ENCODE results near the gene VAC14. TPM values are rescaled to one million over a fixed set of nuclear protein-coding genes. Genes with fewer than 3 reads are reported as not detected.

VAC14 gene
- total RNA-seq, 1 donor from 2014 or later = 26.2 TPM

DNA sequence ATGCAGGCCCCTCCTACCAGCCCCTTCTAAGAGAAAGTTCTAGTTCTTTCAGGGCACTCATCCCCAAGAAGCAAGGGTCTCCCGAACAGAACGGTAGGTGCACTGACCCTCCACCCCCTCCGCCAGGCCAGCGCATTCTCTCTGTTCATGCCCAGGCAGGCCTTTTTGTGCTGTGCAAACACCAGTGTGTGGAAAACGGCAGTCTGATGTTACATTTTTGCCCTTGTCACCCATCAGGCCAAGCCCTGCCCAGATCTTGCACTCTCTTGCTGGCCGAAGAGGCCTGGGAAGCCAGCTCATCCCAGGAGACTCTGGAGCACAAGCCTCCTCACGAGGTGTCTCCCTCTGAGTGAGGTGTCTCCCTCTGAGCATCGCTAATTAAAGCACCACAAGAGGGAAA is 99.0 kb downstream of the VAC14 start:
- intact Hi-C loops (cut with DNase I) = no loop called here
- DNase-seq (ENCODE audit: low spot score) = no peak

GRCh38 chr16:70701596-70701995 is 99.4 kb downstream of the VAC14 start:
- no peak for ATAC-seq
- intact Hi-C loops (cut with DNase I) = no loop called here
- no peak for DNase-seq (ENCODE audit: low spot score)

More for the DNA sequence above, 99.0 kb downstream of the VAC14 start:
- ATAC-seq = no peak

DNA sequence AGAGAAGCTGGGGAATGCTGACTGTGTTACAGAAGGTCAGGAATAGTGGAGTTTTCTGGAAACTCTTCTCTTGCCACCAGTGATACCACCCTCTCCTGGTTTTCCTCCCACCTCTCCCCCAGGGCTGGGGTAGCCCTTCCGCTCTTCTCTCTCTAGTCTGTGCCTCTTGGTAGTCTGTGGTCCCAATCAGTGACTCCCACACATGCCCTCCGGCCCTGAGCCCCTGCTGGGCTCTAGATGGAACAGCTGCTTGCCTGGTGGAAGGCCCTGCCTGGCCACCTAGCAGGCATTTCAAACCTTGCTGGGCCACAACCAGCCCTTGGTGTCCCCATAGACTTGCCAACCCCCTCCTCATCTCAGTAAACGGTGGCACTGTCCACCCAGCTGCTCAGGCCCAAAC is 99.9 kb downstream of the VAC14 start:
- no peak for ATAC-seq
- DNase-seq (ENCODE audit: low spot score) = no peak
- intact Hi-C loops (cut with DNase I) = no loop called here

GRCh38 chr16:70700101-70701020 is 100.6 kb downstream of the VAC14 start:
- intact Hi-C loops (cut with DNase I) = no loop called here
- DNase-seq (ENCODE audit: low spot score) (no peak), ATAC-seq (peak; percentile 20)

DNA sequence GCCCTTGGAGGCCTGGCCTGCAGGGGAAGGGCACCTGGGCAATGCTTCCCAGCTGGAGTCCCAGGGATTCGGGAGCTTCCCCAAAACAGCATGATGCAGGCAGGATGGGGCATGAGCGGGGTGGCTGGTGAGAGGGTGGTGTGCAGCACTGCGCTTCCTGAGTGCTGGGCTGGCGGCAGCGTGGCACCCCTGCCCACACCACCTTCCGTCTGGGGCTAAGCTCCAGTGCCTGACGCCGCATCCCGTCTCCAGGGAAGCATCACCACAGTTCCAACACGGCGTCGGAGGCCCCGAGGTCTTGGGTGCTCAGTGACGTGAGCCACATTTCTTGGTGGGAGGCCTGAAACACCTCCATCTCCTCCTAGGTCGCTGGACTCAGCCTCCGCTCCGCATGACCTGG is 101.3 kb downstream of the VAC14 start:
- ATAC-seq (no peak), DNase-seq (ENCODE audit: low spot score) (no peak)
- intact Hi-C loops (cut with DNase I) = no loop called here

- intact Hi-C loops (cut with DNase I) = no loop called here
- no peak for DNase-seq (ENCODE audit: low spot score)
- ATAC-seq = no peak
Measured at GRCh38 chr16:70698901-70699300, 102.1 kb downstream of the VAC14 start.

DNA sequence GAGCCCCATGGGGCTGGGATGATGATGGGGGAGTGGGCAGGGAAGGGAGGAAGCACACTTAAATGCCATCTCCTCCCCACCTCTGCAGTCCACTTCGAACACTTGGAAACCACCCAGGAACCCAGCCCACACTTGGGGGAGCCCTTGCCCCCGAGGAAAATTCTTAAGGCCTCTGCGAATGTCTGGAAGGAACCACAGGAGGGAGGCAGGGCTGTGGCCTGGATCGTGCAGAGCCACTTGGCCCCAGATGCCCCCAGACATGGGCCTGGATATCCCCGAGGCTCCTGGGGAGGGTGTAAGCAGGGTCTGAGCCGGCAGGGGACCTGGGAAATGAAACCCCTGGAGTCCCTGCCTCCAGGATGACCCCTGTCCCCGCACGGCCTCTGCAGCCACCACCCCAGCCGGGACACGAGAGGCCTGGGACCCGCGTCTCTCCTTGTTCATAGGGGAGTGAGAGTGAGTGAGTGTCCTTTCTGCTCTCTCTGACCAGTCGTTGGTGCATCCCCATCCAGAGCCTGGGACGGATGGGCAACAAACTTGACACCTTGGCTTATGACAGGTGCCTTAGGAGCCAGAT is 103.3 kb downstream of the VAC14 start:
- intact Hi-C loops (cut with DNase I) = no loop called here
- ATAC-seq = no peak
- DNase-seq (ENCODE audit: low spot score) = no peak

DNA sequence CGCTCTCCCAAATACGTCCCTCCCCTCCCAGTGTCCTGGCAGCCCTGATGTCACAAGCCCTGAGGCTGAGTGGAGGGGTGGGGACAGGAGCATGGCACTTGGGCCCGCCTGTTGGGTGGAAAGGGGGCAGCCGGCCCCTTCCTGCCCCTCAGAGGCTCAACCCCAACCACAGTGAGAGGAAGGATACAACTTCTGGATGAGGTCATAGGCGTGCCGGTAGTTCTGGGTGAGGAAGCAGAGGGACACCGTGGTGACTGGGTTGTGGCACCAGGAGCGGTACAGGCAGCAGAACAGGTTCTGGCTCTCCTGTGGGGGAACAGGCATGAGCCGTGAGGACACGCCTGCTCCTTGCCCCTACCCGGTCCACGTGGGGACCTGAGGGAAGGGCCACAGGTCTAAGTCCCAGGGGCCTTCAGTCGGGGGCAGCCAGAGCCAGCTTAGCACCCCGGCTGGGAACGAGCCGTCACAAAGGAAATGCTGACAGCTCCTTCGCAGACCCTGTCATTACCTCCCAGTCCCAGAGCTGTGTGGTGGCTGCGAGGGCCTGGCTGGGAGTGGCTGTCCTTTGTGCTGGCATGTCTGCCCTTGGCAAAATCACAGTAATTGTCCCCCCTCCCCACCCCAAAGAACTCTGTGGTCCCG is 103.9 kb downstream of the VAC14 start:
- DNase-seq (ENCODE audit: low spot score) (no peak), ATAC-seq (no peak)
- intact Hi-C loops (cut with DNase I) = no loop called here

GRCh38 chr16:70696355-70696754 is 104.6 kb downstream of the VAC14 start:
- ATAC-seq = no peak
- intact Hi-C loops (cut with DNase I) = no loop called here

GRCh38 chr16:70695331-70696070 is 105.5 kb downstream of the VAC14 start:
- intact Hi-C loops (cut with DNase I) = no loop called here
- ATAC-seq (no peak), DNase-seq (ENCODE audit: low spot score) (no peak)

More at GRCh38 chr16:70696355-70696754, 104.6 kb downstream of the VAC14 start:
- DNase-seq (ENCODE audit: low spot score) = no peak

DNA sequence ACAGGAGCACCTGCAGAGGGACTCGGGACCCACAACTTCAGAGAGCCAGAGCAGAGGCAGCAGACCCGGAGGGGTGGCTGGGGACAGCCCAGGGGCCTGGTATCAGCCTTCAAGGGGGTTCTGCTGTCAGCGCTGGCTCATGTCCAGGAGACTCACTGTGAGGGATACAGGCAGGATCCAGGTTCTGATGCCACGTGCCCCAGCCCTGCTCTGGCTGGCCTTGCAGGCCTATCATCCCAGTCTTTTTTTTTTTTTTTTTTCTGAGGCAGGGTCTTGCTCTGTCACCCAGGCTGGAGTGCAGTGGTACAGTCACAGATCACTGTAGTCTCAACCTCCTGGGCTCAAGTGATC is 106.1 kb downstream of the VAC14 start:
- ATAC-seq = no peak

GRCh38 chr16:70694088-70694867 is 106.7 kb downstream of the VAC14 start:
- no peak for DNase-seq (ENCODE audit: low spot score)
- ATAC-seq = no peak
- intact Hi-C loops (cut with DNase I) = no loop called here

More for the DNA sequence above, 106.1 kb downstream of the VAC14 start:
- no peak for DNase-seq (ENCODE audit: low spot score)
- intact Hi-C loops (cut with DNase I) = no loop called here

DNA sequence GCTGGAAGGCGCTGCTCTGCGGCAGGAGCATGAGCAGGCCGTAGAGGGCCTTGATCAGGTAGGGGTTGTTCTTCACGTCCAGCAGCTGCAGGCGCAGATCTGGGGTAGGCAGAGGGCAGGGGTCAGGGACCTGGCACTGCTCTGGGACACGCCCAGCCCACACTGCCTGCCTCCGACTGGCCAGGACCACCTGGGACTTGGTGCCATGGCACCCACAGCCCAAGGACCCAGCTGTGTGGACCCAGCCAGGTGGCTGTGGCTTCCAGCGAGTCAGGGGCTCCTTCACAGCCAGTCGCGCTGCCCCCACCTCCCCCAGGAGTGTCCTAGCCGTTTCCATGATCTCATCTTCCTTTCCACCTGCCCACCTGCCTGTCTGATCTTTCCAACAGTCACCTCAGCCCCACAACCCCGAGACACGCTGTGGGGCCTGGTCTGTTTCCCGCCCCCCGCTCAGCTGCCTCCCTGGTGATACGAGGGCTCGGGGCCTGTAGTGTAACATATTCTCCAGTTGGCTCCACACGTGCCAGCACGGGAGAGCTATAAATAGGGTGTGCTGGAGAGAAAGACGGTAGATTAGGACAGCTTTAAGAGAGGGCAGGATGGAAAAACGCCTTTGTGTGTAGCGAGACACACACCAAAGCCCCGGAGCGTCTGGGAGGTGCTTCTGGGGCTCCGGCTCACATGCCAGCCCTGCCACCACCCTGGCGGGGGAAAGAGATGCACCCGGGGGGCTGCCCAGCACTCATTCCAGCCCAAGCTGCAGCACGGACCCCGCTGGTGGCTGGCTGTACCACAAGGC is 107.9 kb downstream of the VAC14 start:
- ATAC-seq = no peak
- intact Hi-C loops (cut with DNase I) = no loop called here
- DNase-seq (ENCODE audit: low spot score) = no peak

DNA sequence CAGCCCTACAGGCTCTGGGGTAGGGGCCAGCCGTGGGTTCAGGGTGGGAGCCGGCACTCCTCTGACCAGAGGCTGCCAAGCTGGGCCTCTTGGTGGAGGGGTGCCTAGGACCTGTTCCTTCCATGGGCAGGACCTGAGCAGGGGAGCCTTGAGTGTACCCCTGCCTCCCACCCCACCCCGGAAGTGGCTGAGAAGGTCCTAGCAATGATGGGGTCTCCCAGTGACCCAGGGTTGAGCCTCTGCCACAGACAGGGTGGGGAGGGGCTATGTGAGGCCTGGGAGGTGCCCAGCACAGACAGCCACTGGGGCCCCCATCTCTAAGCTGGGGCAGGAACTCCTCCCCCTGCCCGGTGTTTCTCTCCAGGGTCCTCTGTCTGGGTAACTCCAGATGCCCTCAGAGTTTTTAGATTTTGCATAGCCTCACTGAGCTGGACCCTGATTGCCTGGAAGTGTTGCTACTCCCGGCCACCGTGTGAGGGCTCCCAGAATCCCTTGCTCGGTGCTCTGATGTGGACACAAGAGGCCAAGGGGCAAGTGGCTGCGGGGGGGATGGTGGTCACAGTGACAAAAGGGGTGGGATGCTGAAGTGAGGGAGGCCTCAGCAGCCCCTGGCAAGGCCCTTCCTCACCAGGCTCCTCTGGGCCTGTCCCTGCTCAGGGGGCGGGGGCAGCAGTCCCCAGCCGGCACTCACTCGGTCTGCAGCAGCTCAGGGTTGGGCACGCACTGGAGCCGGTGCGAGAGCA is 108.7 kb downstream of the VAC14 start:
- DNase-seq (ENCODE audit: low spot score) (no peak), ATAC-seq (peak; percentile 0)
- intact Hi-C loops (cut with DNase I) = no loop called here

DNA sequence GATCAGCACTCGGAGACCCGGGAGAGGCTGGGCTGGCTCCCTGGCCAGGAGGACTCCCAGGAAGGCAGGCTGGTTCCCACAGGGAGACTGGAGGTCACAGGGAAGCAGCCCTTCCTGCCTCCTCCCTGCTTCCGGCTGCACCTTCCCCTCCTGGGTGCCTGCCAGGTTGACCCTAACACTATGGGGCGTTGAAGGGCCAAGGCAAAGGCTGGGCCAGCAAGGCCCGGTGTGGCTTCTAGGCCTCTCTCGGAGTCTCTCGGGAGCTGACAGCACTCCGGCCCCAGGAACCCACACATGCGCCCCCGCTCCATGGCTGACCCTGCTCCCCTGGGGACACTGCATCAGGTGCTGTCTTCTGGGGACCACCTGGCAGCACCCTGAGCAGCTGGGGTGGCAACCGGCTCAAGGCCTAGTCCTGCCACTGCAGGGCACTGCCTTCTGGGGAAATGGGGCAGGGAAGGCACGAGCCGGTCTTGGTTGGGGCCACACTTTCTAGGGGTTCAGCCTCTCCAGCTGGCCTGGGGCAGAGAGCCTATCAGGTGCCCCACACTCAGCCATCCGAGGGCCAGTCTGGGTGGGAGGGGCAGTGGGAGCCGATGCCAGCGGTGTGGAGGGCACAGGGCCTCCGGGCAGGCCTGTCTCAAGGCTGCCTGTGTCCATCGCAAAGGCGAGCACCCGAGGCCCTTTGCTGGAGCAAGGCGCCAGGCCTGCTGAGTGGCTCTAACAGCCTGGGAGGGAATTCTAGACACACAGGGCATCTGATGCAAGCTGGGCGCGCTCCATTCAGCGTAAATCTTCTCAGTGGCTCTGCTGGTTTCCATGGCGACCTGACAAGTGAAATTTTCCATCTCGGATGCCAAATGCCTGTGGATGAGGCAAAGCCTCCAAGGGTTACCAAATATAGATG is 109.5 kb downstream of the VAC14 start:
- intact Hi-C loops (cut with DNase I) = no loop called here
- peak; percentile 88 for DNase-seq (ENCODE audit: low spot score)
- ATAC-seq = peak; percentile 76

All from sciatic nerve (tissue), 2 donors.